ENCODE measurements around the gene PSD4. TPM values are rescaled to one million over a fixed set of nuclear protein-coding genes. Genes with fewer than 3 reads are reported as not detected.
A peak's percentile ranks its signal among the peaks of the same experiment; 100 is the strongest.

Gene PSD4
- polyA plus RNA-seq (ENCODE audit: insufficient read length in 12 of 12) = 10 to 100 TPM in 2 of 12 donors, 1 to 10 TPM in 9, not detected in 1; 1.0 to 23.0 (median 1.8) TPM
- long read RNA-seq, donor 1, full-length matches to known transcripts = 8 of 8 reads
- long read RNA-seq, donor 1, partial matches to known transcripts = 0 of 8 reads
- long read RNA-seq, donor 1, other reads (novel, unspliced or antisense) = 0 of 8 reads
- long read RNA-seq, donor 2 = 0 reads
- long read RNA-seq, donor 3, partial matches to known transcripts = 0 of 2 reads
- long read RNA-seq, donor 3, other reads (novel, unspliced or antisense) = 0 of 2 reads
- long read RNA-seq, donor 4 = 0 reads
- long read RNA-seq, donor 5 = 0 reads
- long read RNA-seq, donor 6 = 0 reads
- long read RNA-seq, donor 7 = 0 reads
- long read RNA-seq, donor 8 = 0 reads
- long read RNA-seq, donor 9 = 0 reads
- long read RNA-seq, donor 10 = 0 reads
- long read RNA-seq, donor 11 = 0 reads

DNA sequence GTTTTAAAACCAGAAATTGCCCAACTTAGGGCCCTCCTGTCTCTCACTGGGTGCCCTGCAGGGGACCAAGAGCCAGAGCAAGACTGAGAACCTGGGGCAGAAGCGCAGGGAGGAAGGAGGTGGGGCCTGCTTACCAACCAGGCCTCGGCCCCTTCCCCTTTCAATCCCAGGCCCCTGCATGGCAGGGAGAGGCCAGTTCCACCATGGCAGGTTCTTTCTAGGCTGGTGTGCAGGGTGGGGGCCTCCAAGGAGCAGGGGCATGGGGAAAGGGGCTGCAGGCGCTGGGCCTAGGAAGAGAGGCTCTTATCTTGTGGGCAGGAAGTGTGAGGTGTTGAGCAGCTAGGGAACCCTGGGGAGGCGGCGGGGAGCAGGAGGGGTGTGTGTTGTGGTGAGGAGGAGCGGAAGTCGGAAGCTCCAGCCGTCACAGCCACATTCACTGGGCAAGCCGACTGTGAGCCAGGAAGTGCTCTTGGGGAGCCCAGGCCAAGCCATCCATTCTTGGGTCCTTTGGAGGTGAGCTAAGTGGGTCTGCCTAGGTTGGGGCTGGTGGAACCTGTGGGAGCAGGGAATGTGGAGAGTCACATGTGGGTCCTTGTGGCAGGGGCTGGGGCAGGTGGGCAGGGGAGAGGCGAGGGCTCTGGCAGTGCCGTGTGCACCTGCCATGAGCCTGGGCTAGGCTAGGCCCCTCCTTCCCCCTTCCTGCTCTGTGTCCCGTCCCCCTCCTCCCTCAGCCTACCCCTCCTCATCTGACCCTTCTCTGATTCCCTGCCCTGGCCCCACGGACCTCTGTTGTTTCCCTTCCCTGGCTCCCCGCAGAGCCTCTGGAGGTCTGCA is at the start of gene PSD4:
Gene PSD4, plus strand, starts transcription at position 430 of the 834 bp plus-strand sequence. CDS start 8,486 bp downstream, outside the sequence.
- DNase-seq = no peak

GRCh38 chr2:113124181-113124961 is 49.4 kb upstream of the PSD4 start:
- no peak for DNase-seq

DNA sequence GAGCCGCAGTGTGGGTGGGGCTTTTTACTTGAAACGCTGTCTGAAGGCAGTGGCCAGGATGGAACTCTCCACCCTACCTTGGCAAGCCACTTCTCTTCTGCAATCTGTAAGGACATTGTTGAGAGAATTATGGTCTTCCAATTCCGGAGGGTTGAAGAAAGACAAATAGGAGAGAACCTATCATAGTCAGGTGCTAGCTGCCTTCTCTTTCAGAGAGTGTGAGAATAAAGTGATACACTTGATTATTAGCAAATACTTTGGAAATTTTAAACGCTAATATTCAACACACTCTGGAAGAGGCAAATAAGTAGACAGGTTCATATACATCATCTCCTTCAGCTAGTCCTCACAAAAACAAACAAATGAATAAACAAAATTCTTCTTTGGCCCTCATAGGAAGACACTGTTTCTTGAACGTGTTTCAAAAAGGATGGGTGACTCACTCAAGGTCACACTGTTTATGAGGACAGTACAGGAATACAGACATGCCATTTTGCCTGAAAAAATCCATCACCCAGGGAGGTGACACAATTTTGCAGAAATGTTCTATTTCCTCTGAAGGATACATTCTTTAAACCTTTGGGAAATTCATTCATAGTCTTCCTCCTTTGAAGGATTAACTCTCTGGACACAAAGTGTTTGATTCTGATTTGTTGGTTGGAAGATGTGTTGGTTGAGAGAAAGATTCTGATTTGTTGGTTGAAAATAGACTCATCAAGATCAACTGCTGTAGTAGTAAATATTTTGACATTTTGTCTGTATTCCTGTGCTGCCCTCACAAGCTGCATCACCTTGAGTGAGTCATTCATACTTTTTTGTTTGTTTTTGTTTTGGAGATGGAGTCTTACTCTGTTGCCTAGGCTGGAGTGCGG is 48.6 kb upstream of the PSD4 start:
- no peak for DNase-seq

- no peak for DNase-seq
Measured at GRCh38 chr2:113126845-113127645, 46.7 kb upstream of the PSD4 start, which contains the start of gene IL1RN. IL1RN (plus strand) TSS chr2:113127598; CDS start chr2:113127625, 27 bp downstream.

- no peak for DNase-seq
Measured at GRCh38 chr2:113127646-113128570, 45.9 kb upstream of the PSD4 start.

- DNase-seq = no peak
Measured at GRCh38 chr2:113129519-113130078, 44.2 kb upstream of the PSD4 start.

DNA sequence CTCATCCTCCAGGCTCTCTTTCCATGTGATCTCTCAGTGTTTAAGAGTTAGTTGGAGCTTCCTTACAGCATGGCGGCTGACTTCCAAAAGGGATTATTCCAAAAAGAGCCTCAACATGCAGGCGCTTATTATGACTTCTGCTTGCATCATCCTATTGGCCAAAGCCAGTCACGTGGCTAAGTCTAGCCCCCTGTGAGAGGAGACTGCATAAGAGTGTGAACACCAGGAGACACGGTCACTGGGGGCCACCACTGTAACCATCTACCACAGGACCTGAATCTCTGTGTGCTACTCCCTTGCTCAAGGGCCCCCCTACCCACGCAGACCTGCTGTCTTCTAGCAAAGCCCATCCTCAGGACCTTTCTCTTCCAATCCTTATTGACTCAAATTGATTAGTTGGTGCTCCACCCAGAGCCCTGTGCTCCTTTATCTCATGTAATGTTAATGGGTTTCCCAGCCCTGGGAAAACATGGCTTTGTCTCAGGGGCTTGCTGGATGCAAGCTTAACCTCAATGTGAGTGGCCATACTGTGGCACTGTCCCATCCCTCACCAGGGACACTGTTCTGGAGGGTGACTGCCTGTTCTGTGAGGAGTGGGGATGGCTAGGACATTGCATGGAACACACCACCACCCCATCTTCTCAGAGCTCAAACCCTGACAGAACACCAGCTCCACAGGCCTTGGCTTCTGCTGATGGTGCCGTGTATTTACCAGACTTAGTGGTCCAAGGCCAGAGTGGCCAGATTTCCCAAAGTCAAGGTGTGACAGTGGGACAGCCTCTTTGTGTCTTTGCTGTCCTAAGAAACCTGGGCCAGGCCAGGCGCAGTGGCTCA is 42.2 kb upstream of the PSD4 start:
- no peak for DNase-seq

- no peak for DNase-seq
Measured at GRCh38 chr2:113132414-113133021, 41.3 kb upstream of the PSD4 start.

GRCh38 chr2:113133704-113134598 is 39.8 kb upstream of the PSD4 start:
- no peak for DNase-seq

GRCh38 chr2:113134717-113135116 is 39.1 kb upstream of the PSD4 start:
- no peak for DNase-seq

DNA sequence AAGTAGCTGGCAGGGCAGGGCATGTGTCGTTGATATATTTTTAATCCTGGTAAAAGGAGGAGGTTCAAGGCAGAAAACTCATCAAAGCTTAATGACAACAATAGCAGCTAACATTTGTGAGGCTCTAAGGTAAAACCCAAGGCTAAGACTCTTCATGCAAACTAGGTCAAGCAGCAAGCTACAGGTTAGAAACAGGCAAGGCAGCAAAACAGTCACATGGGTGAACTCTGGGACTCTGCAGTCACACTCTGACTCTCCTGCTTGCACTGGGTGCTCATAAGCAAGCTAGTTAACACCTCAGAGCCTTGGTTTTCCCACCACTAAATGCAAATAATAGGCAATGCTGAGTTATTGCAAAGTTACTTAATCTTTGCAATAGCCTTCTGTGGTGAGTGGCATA is 38.5 kb upstream of the PSD4 start:
- DNase-seq = no peak

- peak; percentile 28 for DNase-seq
Measured at GRCh38 chr2:113136828-113137775, 36.7 kb upstream of the PSD4 start.

GRCh38 chr2:113137827-113138226 is 35.9 kb upstream of the PSD4 start:
- DNase-seq = no peak

DNA sequence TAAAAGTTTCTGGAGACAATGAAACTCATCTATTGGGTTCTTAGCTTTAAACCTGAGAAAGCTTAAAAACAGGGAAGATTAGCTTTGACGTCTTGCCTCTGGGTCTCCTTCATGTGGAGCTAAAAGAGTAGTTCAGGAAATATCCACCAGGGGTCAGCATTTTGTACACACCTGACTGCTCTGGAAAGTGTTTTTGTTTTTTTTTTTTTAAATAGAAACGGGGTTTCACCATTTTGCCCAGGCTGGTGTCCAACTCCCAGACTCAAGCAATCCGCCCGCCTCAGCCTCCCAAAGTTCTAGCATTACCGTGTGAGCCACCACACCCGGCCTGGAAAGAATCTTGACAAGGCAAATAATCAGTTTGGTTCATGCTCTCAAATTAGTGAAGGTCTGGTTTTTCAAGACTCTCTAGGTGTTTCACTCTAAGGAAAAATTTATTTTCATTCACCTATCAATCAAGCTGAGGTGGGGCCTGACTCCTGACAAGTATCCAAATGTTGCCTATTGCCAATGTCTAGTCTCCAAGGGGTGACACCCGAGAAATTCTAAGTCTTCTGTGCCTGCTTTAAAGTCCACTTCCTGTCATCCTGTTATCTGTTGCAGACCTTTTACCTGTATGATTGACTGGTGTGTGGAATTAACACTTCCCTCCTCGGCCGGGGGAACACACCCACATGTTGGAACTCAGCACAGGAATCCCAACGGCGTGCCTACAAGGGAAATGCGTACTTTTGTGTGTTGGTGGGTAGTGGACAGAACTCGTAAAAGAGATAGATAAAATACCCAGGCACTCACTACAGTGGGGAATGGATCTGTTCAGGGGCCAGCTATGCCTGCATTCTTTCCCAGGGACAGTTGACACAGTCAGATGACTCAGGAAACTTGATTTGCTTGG is 35.1 kb upstream of the PSD4 start:
- peak; percentile 66 for DNase-seq
